ENCODE results near the gene EFS. TPM values are rescaled to one million over a fixed set of nuclear protein-coding genes. Genes with fewer than 3 reads are reported as not detected.

EFS gene
- total RNA-seq, 4 donors from 2014 or later = 7.0 to 12.9 (median 8.6) TPM

- H3K4me1 ChIP-seq = no peaks in the 10 kb centered on the region
- intact Hi-C loops (cut with DNase I) = no loop called here
- TF ChIP-seq, protein P1, sequence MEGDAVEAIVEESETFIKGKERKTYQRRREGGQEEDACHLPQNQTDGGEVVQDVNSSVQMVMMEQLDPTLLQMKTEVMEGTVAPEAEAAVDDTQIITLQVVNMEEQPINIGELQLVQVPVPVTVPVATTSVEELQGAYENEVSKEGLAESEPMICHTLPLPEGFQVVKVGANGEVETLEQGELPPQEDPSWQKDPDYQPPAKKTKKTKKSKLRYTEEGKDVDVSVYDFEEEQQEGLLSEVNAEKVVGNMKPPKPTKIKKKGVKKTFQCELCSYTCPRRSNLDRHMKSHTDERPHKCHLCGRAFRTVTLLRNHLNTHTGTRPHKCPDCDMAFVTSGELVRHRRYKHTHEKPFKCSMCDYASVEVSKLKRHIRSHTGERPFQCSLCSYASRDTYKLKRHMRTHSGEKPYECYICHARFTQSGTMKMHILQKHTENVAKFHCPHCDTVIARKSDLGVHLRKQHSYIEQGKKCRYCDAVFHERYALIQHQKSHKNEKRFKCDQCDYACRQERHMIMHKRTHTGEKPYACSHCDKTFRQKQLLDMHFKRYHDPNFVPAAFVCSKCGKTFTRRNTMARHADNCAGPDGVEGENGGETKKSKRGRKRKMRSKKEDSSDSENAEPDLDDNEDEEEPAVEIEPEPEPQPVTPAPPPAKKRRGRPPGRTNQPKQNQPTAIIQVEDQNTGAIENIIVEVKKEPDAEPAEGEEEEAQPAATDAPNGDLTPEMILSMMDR (IDR thresholded peaks at IDR 0.05) = no peak
- no peaks in the 10 kb centered on the region for H3K9me3 ChIP-seq
- no peak for DNase-seq
- H3K4me3 ChIP-seq (replicated peaks in 1 of 3) = no peak overlapping the region
- H3K27ac ChIP-seq = no peak overlapping the region
- WGBS, 2 donors = 81 to 88% methylated on average over 10 to 12 of the region's 12 CpGs
- no peaks in the 10 kb centered on the region for H3K27me3 ChIP-seq
- no peaks in the 10 kb centered on the region for H3K36me3 ChIP-seq
These were observed 6.3 kb downstream of the EFS start for GRCh38 chr14:23358553-23359166.

GRCh38 chr14:23358042-23358441, 6.9 kb downstream of the EFS start:
- intact Hi-C loops (cut with DNase I) = no loop called here
- TF ChIP-seq POLR2A (IDR thresholded peaks at IDR 0.05) = no peak
- TF ChIP-seq, protein P1 (IDR thresholded peaks at IDR 0.05) = no peak
- no peak overlapping the region for H3K27ac ChIP-seq
- 87 to 88% methylated on average over 3 of the region's 3 CpGs for WGBS, 2 donors
- H3K9me3 ChIP-seq = no peaks in the 10 kb centered on the region
- H3K4me3 ChIP-seq (replicated peaks in 1 of 3) = no peak overlapping the region
- DNase-seq = no peak
- no peaks in the 10 kb centered on the region for H3K36me3 ChIP-seq
- peaks cover 0 to 4% of the 10 kb centered on the region in 2 donors for H3K4me1 ChIP-seq
- H3K27me3 ChIP-seq = no peaks in the 10 kb centered on the region

GRCh38 chr14:23357261-23357660, 7.7 kb downstream of the EFS start:
- Histone ChIP-seq H3K27ac (no peak overlapping the region), H3K36me3 (no peaks in the 10 kb centered on the region), H3K4me1 (peaks cover 0 to 6% of the 10 kb centered on the region in 2 donors), H3K9me3 (no peaks in the 10 kb centered on the region), H3K27me3 (no peaks in the 10 kb centered on the region), H3K4me3 (replicated peaks in 1 of 3) (no peak overlapping the region)
- WGBS, 2 donors = 50 to 92% methylated on average over 1 to 6 of the region's 8 CpGs
- intact Hi-C loops (cut with DNase I) = no loop called here
- TF ChIP-seq, protein P1 (IDR thresholded peaks at IDR 0.05) = no peak
- no peak for TF ChIP-seq POLR2A (IDR thresholded peaks at IDR 0.05)
- DNase-seq = no peak

GRCh38 chr14:23356662-23357061, 8.3 kb downstream of the EFS start:
- WGBS, 2 donors = 91 to 96% methylated on average over 4 of the region's 4 CpGs
- TF ChIP-seq POLR2A (IDR thresholded peaks at IDR 0.05) = no peak
- TF ChIP-seq, protein P1 (IDR thresholded peaks at IDR 0.05) = no peak
- H3K4me1 ChIP-seq = peaks cover 0 to 10% of the 10 kb centered on the region in 2 donors
- H3K27ac ChIP-seq = no peak overlapping the region
- H3K9me3 ChIP-seq = no peaks in the 10 kb centered on the region
- no peaks in the 10 kb centered on the region for H3K36me3 ChIP-seq
- no peak overlapping the region for H3K4me3 ChIP-seq (replicated peaks in 1 of 3)
- H3K27me3 ChIP-seq = no peaks in the 10 kb centered on the region
- intact Hi-C loops (cut with DNase I) = no loop called here
- DNase-seq = no peak

- no peaks in the 10 kb centered on the region for H3K36me3 ChIP-seq
- DNase-seq = no peak
- H3K4me1 ChIP-seq = peaks cover 0 to 12% of the 10 kb centered on the region in 2 donors
- intact Hi-C loops (cut with DNase I) = no loop called here
- H3K27ac ChIP-seq = no peak overlapping the region
- TF ChIP-seq, protein P1 (IDR thresholded peaks at IDR 0.05) = no peak
- no peak for TF ChIP-seq POLR2A (IDR thresholded peaks at IDR 0.05)
- no peaks in the 10 kb centered on the region for H3K9me3 ChIP-seq
- 87 to 90% methylated on average over 6 of the region's 6 CpGs for WGBS, 2 donors
- H3K27me3 ChIP-seq = no peaks in the 10 kb centered on the region
- H3K4me3 ChIP-seq (replicated peaks in 1 of 3) = no peak overlapping the region
These were observed 9.0 kb downstream of the EFS start for GRCh38 chr14:23355871-23356435.

All from thyroid gland (tissue), 4 donors.